HepG2 (cell line): ENCODE data around the gene FBXL13. TPM values are rescaled to one million over a fixed set of nuclear protein-coding genes. Genes with fewer than 3 reads are reported as not detected.

Source experiments
- ATAC-seq: fragments of 200-7000 bp; cut with Tn5 transposase; 3 replicates; pipeline ENCODE4 v1.9.1; 2020; ENCODE audit warnings: mild to moderate bottlenecking, moderate library complexity
- BruUV-seq: library from RNA; stranded (reverse); fragments of 400-500 nt; replicated peaks from 2 replicates; lab custom pipeline; 2021; lab: Mats Ljungman, UMichigan
- CTCF ChIA-PET: fragments of 300-600 bp; formaldehyde crosslinking; extraction: SDS; loops from one replicate; lab custom pipeline; 2021; ENCODE audit warnings: low total read pairs, inconsistent platforms, low intra/inter-chr PET ratio; lab: Yijun Ruan, JAX
- POLR2A ChIA-PET: fragments of 350-600 bp; sonication (Branson Sonifier 250); formaldehyde crosslinking; loops from one replicate; lab custom pipeline; 2020; ENCODE audit warnings: antibody characterized with exemption, inconsistent platforms; lab: Yijun Ruan, JAX
- DNase-seq: peaks from one replicate; pipeline ENCODE4 v3.0.0-alpha.2; 2015; ENCODE audit warnings: low spot score
- FAIRE-seq: peaks from 3 replicates; lab custom pipeline; 2011; peaks lifted over from hg19 to GRCh38; lab: Jason Lieb, UNC
- H2AFZ ChIP-seq: one replicate; pipeline ENCODE4 v1.6.1; 2011; ENCODE audit warnings: low read length, inconsistent platforms
- H3K27ac ChIP-seq: fragments of 300-600 bp; 3 replicates; pipeline ENCODE4 v1.8.0; 2011; ENCODE audit warnings: mixed run types, mild to moderate bottlenecking, mixed read lengths, low read length, inconsistent platforms; ENCODE audit not compliant: insufficient read depth; ENCODE audit errors: extremely low read length
- H3K27me3 ChIP-seq, 2 experiments: fragments of 200-600 bp in 1 of 2; 2 replicates in 1 of 2; 3 replicates in 1 of 2; pipeline versions ENCODE4 v1.6.0 to v1.8.0; 2011; ENCODE audit warnings: low read length in 2 of 2, mild to moderate bottlenecking in 2 of 2, moderate library complexity in 2 of 2, inconsistent platforms in 1 of 2; ENCODE audit not compliant: insufficient read depth in 2 of 2, control insufficient read depth in 1 of 2
- H3K36me3 ChIP-seq, 2 experiments: fragments of 200-600 bp in 1 of 2; replicated peaks in 1 of 2; 2 replicates in 1 of 2; 3 replicates in 1 of 2; pipeline versions ENCODE4 v1.5.1 to v1.8.0; 2011; ENCODE audit warnings: low read length in 2 of 2, inconsistent platforms in 1 of 2; ENCODE audit not compliant: insufficient read depth in 2 of 2, control insufficient read depth in 1 of 2
- H3K4me1 ChIP-seq: 2 replicates; pipeline ENCODE4 v1.5.1; 2012; ENCODE audit warnings: low read length, inconsistent platforms; ENCODE audit not compliant: insufficient read depth
- H3K4me2 ChIP-seq: 2 replicates; pipeline ENCODE4 v1.6.0; 2011; ENCODE audit warnings: low read depth, low read length, inconsistent platforms
- H3K4me3 ChIP-seq, 3 experiments: fragments of 200-600 bp in 1 of 3; sonication (generic), shearing (Covaris generic) in 1 of 3; replicated peaks in 1 of 3; 2 replicates each; pipeline ENCODE4 v1.5.1; 2011 to 2016; ENCODE audit warnings: low read length in 3 of 3, inconsistent platforms in 2 of 3, low read depth in 2 of 3, mild to moderate bottlenecking in 2 of 3, control low read depth in 1 of 3, mixed read lengths in 1 of 3; ENCODE audit not compliant: insufficient read depth in 1 of 3
- H3K79me2 ChIP-seq: one replicate; pipeline ENCODE4 v1.6.1; 2011; ENCODE audit warnings: low read length, inconsistent platforms; ENCODE audit not compliant: insufficient read depth
- H3K9ac ChIP-seq: 2 replicates; pipeline ENCODE4 v1.6.0; 2011; ENCODE audit warnings: mild to moderate bottlenecking, low read depth, low read length, inconsistent platforms; ENCODE audit not compliant: insufficient read depth
- H3K9me3 ChIP-seq: 2 replicates; pipeline ENCODE4 v1.5.1; 2012; ENCODE audit warnings: mild to moderate bottlenecking, low read length
- H4K20me1 ChIP-seq: 2 replicates; pipeline ENCODE4 v1.6.0; 2011; ENCODE audit warnings: inconsistent platforms, mild to moderate bottlenecking, low read length, moderate library complexity; ENCODE audit not compliant: insufficient read depth
- FOXA1 ChIP-seq, 2 experiments: fragments of 450-650 bp in 1 of 2; sonication (generic) in 1 of 2; formaldehyde crosslinking in 1 of 2; IDR thresholded peaks; 2 replicates each; pipeline versions ENCODE4 v1.4.0 to v1.6.1; 2016 to 2020; ENCODE audit warnings: missing genetic modification reagents in 1 of 2
- KLF12 ChIP-seq: sonication (generic); formaldehyde crosslinking; IDR thresholded peaks from 2 replicates; pipeline ENCODE4 v1.4.0; 2020; ENCODE audit warnings: missing genetic modification reagents, borderline replicate concordance
- NCOR1 ChIP-seq: fragments of 200-600 bp; sonication (generic); IDR thresholded peaks from 2 replicates; pipeline ENCODE4 v1.7.0; 2017; ENCODE audit warnings: antibody characterized with exemption, low read length, borderline replicate concordance
- NR2C2 ChIP-seq: sonication (generic); formaldehyde crosslinking; IDR thresholded peaks from 2 replicates; pipeline ENCODE4 v1.4.0; 2020; ENCODE audit warnings: missing genetic modification reagents, mild to moderate bottlenecking, moderate library complexity, borderline replicate concordance
- POGZ ChIP-seq: sonication (generic); formaldehyde crosslinking; IDR thresholded peaks from 2 replicates; pipeline ENCODE4 v1.4.0; 2020; ENCODE audit warnings: mild to moderate bottlenecking, missing genetic modification reagents
- ZBTB38 ChIP-seq: sonication (generic); formaldehyde crosslinking; IDR thresholded peaks from 2 replicates; pipeline ENCODE4 v1.5.1; 2020; ENCODE audit warnings: mild to moderate bottlenecking, missing genetic modification reagents
- ZSCAN21 ChIP-seq: sonication (generic); formaldehyde crosslinking; IDR thresholded peaks from 2 replicates; pipeline ENCODE4 v1.8.0; 2022; ENCODE audit warnings: mild to moderate bottlenecking, missing genetic modification reagents, moderate library complexity, borderline replicate concordance
- WGBS: methylation state at CpG from one replicate; pipeline ENCODE4 v1.1.6; 2017; ENCODE audit warnings: low lambda C conversion rate; 5-methylcytosine and 5-hydroxymethylcytosine counted together
- in situ Hi-C: cut with HindIII; loops from 2 replicates; pipeline ENCODE4 v1.10.0; 2017; ENCODE audit warnings: low pct_unique_long_range_greater_than_20kb; ENCODE audit not compliant: extremely low pct_ligation_motif_present
- intact Hi-C: fragments of 100-400 bp; cut with micrococcal nuclease; formaldehyde crosslinking; loops from one replicate; pipeline ENCODE4 v1.10.0; 2022; ENCODE audit not compliant: unreplicated experiment
- polyA plus RNA-seq, 8 experiments: library from polyadenylated mRNA; depleted of rRNA in 3 of 8; stranded (reverse) in 7 of 8; unstranded in 1 of 8; fragments of >200 nt; fragmentation: Illumina TruSeq in 4 of 8; extraction: Trizol in 4 of 8; gene quantifications; 2 replicates each; pipeline versions ENCODE4 v1.2.1 to v1.2.3, GENCODE V29; 2011 to 2016; ENCODE audit warnings: low read depth in 4 of 8, missing spikeins in 1 of 8, mixed read lengths in 1 of 8; ENCODE audit not compliant: insufficient read depth in 1 of 8
- total RNA-seq, 5 experiments: library from RNA; depleted of rRNA; stranded (reverse); fragments of >200 nt; fragmentation: Illumina TruSeq; extraction: Trizol; gene quantifications; 2 replicates each; pipeline ENCODE4 v1.2.3, GENCODE V29; 2016; ENCODE audit warnings: low read depth in 1 of 5
- TF ChIP-seq, protein P1 (sequence below): sonication (generic); formaldehyde crosslinking; IDR thresholded peaks from 2 replicates; pipeline ENCODE4 v1.5.0; 2020; ENCODE audit warnings: missing genetic modification reagents
- TF ChIP-seq, protein P2 (sequence below): sonication (generic); formaldehyde crosslinking; IDR thresholded peaks from 2 replicates; pipeline ENCODE4 v1.4.0; 2020; ENCODE audit warnings: mild to moderate bottlenecking, missing genetic modification reagents
- TF ChIP-seq, protein P3 (sequence below): sonication (generic); formaldehyde crosslinking; IDR thresholded peaks from 2 replicates; pipeline ENCODE4 v1.4.0; 2020; ENCODE audit warnings: missing genetic modification reagents
- TF ChIP-seq, protein P4 (sequence below): sonication (generic); formaldehyde crosslinking; IDR thresholded peaks from 2 replicates; pipeline ENCODE4 v1.5.1; 2020; ENCODE audit warnings: missing genetic modification reagents, mild to moderate bottlenecking, borderline replicate concordance
- TF ChIP-seq, protein P5 (sequence below): sonication (generic); formaldehyde crosslinking; IDR thresholded peaks from 2 replicates; pipeline ENCODE4 v1.8.1; 2023; ENCODE audit warnings: missing genetic modification reagents, inconsistent platforms, borderline replicate concordance
- TF ChIP-seq, protein P6 (sequence below): sonication (generic); formaldehyde crosslinking; IDR thresholded peaks from 2 replicates; pipeline ENCODE4 v1.5.1; 2020; ENCODE audit warnings: missing genetic modification reagents, mild to moderate bottlenecking, borderline replicate concordance

FBXL13 gene
- total and polyA plus RNA-seq, 2 of the 13 experiments (the other 11 are each of a cell fraction or from before 2014, with no cell fraction given): 0.24 to 0.77 TPM

DNA sequence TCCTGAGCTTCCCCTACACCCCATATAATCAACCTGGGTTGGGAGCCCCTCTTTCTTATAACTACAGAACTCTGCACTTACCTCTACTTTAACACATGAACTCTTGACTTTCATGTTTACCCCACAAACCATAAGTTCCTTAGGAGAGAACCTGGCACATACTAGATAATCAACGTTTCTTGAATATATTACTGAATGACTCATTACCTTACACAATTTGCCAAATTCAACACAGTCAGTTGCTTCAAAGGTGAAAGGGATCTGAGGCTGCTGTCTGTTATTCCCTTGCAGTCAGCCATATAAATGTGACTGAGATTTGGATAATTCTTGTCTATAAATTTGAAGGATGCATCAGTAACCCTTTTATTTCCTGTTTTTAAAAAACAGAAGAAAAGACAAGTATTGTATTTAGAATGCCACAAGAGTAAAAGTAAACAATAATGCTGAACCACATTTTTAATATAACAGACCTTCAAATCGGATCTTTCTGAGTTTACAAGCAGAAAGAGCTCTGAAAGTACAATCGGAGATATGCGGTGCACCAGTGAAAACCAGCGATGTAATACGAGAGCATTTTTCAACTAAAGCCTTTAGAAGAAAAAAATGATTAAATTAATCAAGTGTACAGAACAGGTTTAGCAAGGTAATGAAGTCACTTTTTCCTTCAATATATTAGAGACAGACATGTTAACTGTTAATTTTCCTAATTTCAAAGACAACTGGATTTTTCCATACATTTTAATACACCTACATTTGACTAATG, 191.3 kb downstream of the FBXL13 start:
- no peak for DNase-seq
- Histone ChIP-seq H3K27me3 (no peaks in the 10 kb centered on the region), H2AFZ (no peak overlapping the region), H3K27ac (no peak overlapping the region), H3K9ac (no peak overlapping the region), H3K79me2 (no peaks in the 10 kb centered on the region), H3K9me3 (no peaks in the 10 kb centered on the region), H3K4me3 (no peak overlapping the region), H3K4me2 (no peak overlapping the region), H3K36me3 (no peaks in the 10 kb centered on the region), H4K20me1 (no peaks in the 10 kb centered on the region), H3K4me1 (peaks cover 11% of the 10 kb centered on the region)
- ChIA-PET POLR2A (no interaction called here), CTCF (no interaction called here)
- ATAC-seq: no peak
- no peak for FAIRE-seq
- BruUV-seq: no TSS peak
- WGBS: 73% methylated on average over 6 of the region's 6 CpGs
- in situ Hi-C loops (no loop called here), intact Hi-C loops (no loop called here)
- TF ChIP-seq, protein P1, sequence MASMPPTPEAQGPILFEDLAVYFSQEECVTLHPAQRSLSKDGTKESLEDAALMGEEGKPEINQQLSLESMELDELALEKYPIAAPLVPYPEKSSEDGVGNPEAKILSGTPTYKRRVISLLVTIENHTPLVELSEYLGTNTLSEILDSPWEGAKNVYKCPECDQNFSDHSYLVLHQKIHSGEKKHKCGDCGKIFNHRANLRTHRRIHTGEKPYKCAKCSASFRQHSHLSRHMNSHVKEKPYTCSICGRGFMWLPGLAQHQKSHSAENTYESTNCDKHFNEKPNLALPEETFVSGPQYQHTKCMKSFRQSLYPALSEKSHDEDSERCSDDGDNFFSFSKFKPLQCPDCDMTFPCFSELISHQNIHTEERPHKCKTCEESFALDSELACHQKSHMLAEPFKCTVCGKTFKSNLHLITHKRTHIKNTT (CRISPR knock-in tag): no peak
- TF ChIP-seq, protein P2, sequence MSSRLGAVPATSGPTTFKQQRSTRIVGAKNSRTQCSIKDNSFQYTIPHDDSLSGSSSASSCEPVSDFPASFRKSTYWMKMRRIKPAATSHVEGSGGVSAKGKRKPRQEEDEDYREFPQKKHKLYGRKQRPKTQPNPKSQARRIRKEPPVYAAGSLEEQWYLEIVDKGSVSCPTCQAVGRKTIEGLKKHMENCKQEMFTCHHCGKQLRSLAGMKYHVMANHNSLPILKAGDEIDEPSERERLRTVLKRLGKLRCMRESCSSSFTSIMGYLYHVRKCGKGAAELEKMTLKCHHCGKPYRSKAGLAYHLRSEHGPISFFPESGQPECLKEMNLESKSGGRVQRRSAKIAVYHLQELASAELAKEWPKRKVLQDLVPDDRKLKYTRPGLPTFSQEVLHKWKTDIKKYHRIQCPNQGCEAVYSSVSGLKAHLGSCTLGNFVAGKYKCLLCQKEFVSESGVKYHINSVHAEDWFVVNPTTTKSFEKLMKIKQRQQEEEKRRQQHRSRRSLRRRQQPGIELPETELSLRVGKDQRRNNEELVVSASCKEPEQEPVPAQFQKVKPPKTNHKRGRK: no peak
- TF ChIP-seq NCOR1 (no peak), ZSCAN21 (CRISPR knock-in tag) (no peak), FOXA1 (IDR thresholded peaks at IDR 0.05) (no peak), FOXA1 (CRISPR knock-in tag; IDR thresholded peaks at IDR 0.05) (no peak), KLF12 (no peak), NR2C2 (no peak), POGZ (no peak), ZBTB38 (no peak)
- TF ChIP-seq, protein P3, sequence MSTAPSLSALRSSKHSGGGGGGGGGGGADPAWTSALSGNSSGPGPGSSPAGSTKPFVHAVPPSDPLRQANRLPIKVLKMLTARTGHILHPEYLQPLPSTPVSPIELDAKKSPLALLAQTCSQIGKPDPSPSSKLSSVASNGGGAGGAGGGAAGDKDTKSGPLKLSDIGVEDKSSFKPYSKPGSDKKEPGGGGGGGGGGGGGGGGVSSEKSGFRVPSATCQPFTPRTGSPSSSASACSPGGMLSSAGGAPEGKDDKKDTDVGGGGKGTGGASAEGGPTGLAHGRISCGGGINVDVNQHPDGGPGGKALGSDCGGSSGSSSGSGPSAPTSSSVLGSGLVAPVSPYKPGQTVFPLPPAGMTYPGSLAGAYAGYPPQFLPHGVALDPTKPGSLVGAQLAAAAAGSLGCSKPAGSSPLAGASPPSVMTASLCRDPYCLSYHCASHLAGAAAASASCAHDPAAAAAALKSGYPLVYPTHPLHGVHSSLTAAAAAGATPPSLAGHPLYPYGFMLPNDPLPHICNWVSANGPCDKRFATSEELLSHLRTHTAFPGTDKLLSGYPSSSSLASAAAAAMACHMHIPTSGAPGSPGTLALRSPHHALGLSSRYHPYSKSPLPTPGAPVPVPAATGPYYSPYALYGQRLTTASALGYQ (CRISPR knock-in tag): no peak
- TF ChIP-seq, protein P4, sequence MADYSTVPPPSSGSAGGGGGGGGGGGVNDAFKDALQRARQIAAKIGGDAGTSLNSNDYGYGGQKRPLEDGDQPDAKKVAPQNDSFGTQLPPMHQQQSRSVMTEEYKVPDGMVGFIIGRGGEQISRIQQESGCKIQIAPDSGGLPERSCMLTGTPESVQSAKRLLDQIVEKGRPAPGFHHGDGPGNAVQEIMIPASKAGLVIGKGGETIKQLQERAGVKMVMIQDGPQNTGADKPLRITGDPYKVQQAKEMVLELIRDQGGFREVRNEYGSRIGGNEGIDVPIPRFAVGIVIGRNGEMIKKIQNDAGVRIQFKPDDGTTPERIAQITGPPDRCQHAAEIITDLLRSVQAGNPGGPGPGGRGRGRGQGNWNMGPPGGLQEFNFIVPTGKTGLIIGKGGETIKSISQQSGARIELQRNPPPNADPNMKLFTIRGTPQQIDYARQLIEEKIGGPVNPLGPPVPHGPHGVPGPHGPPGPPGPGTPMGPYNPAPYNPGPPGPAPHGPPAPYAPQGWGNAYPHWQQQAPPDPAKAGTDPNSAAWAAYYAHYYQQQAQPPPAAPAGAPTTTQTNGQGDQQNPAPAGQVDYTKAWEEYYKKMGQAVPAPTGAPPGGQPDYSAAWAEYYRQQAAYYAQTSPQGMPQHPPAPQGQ (CRISPR knock-in tag): no peak
- TF ChIP-seq, protein P5, sequence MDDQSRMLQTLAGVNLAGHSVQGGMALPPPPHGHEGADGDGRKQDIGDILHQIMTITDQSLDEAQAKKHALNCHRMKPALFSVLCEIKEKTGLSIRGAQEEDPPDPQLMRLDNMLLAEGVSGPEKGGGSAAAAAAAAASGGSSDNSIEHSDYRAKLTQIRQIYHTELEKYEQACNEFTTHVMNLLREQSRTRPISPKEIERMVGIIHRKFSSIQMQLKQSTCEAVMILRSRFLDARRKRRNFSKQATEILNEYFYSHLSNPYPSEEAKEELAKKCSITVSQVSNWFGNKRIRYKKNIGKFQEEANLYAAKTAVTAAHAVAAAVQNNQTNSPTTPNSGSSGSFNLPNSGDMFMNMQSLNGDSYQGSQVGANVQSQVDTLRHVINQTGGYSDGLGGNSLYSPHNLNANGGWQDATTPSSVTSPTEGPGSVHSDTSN (CRISPR knock-in tag): no peak
- TF ChIP-seq, protein P6, sequence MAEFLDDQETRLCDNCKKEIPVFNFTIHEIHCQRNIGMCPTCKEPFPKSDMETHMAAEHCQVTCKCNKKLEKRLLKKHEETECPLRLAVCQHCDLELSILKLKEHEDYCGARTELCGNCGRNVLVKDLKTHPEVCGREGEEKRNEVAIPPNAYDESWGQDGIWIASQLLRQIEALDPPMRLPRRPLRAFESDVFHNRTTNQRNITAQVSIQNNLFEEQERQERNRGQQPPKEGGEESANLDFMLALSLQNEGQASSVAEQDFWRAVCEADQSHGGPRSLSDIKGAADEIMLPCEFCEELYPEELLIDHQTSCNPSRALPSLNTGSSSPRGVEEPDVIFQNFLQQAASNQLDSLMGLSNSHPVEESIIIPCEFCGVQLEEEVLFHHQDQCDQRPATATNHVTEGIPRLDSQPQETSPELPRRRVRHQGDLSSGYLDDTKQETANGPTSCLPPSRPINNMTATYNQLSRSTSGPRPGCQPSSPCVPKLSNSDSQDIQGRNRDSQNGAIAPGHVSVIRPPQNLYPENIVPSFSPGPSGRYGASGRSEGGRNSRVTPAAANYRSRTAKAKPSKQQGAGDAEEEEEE (CRISPR knock-in tag): no peak
